AG10803 (cell line): ENCODE results near the gene NCBP2.
A peak's percentile ranks its signal among the peaks of the same experiment; 100 is the strongest.
"Not testable (repeated sequence)": the region's sequence is repeated elsewhere in the genome, so short reads cannot be mapped to it uniquely, and the experiment has no call there.

Experiments
- DNase-seq: peaks from one replicate; pipeline ENCODE4 v3.0.0; 2010; ENCODE audit warnings: low read depth
- H3K4me3 ChIP-seq: 2 replicates; pipeline ENCODE4 v1.5.1; 2011; ENCODE audit warnings: mild to moderate bottlenecking, low read length, control low read depth
- CTCF ChIP-seq: conservative IDR thresholded peaks from 2 replicates; pipeline ENCODE4 v1.5.1; 2011; ENCODE audit warnings: mild to moderate bottlenecking, low read length, control low read depth, inconsistent platforms

Gene NCBP2

DNA sequence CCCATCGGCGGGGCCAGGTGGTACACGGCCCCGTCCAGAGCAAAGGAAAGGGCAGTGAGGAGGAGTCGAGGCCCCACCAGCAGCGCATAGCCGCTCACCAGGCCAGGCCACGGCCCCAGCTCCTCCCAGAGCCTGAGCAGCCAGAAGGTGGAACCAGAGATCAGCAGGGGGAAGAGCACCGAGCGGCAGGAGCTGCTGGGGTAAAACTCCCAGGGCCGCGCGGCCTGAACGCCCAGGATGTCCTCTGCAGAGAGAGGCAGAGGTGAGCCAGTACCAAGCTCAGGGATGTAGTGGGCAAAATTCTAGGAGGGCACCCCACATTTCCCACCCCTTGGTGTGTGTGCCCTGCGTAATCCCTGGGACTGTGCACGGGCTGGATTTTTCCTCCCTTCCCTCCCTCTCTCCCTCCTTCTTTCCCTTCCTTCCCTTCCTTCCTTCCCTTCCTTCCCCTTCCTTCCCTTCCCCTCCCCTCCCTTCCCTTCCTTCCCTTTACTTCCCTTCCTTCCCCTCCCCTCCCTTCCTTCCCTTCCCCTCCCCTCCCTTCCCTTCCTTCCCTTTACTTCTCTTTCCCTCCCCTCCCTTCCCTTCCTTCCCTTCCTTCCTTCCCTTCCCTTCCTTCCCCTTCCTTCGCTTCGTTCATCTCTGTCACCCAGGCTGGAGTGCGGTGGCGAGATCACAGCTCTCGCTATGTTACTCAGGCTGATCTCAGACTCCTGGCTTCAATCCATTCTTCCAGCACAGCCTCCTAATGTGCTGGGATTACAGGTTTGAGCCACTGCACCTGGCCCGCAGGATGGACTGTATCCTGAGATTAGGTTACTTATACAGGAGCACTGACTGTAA lies 6.3 kb upstream of the NCBP2 start:
- peak; percentile 9 for DNase-seq
- peak; percentile 19 for TF ChIP-seq CTCF
- H3K4me3 ChIP-seq = no peak overlapping the region

- TF ChIP-seq CTCF = no peak
- no peak for DNase-seq
These were observed 5.6 kb upstream of the NCBP2 start for GRCh38 chr3:196947860-196948441.

GRCh38 chr3:196947136-196947859 lies 5.0 kb upstream of the NCBP2 start:
- no peak overlapping the region for H3K4me3 ChIP-seq
- TF ChIP-seq CTCF = peak; percentile 16; the same call in 1 of the 2 replicates
- DNase-seq = no peak

More at GRCh38 chr3:196947860-196948441, 5.6 kb upstream of the NCBP2 start:
- H3K4me3 ChIP-seq = no peak overlapping the region

DNA sequence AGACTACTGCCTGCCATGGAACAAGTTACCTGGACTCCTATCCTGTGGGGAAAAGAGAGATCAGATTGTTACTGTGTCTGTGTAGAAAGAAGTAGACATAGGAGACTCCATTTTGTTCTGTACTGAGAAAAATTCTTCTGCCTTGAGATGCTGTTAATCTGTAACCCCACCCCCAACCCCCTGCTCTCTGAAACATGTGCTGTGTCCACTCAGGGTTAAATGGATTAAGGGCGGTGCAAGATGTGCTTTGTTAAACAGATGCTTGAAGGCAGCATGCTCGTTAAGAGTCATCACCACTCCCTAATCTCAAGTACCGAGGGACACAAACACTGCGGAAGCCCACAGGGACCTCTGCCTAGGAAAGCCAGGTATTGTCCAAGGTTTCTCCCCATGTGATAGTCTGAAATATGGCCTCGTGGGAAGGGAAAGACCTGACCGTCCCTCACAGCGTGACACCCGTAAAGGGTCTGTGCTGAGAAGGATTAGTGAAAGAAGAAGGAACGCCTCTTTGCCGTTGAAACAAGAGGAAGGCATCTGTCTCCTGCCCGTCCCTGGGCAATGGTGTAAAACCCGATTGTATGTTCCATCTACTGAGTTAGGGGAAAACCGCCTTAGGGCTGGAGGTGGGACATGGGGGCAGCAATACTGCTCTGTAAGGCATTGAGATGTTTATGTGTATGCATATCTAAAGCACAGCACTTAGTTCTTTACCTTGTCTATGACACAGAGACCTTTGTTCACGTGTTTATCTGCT lies 1.9 kb upstream of the NCBP2 start:
- not testable (repeated sequence) for DNase-seq
- peak overlapping the region; percentile 81 for H3K4me3 ChIP-seq

- TF ChIP-seq CTCF = no peak
- peak overlapping the region; percentile 81 for H3K4me3 ChIP-seq
- DNase-seq = no peak
These were observed 568 bp upstream of the NCBP2 start for GRCh38 chr3:196942915-196943277.

DNA sequence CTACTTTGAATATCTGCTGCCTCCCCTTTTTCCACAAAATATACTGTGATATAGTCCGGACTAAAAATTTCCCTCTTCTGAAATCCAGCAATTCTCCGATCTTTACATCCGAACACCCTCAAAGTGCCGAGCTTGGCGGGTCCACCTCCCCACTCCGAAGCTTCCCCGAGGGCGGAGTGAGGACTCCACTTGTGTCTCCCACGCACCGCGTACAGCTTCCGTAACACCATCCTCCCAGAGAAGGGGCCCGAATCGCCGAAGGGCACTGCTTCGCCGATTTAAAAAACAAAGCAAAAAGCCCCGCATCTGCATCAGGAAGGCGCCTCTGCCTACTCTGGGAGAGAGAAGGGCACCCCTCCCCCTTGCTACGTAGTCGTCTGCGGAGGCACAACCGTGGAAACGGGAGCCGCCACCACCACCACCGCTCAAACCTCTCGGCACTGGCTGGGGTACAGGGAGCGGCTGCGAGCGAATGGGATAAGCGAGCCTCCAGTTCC lies 551 bp downstream of the NCBP2 start:
- H3K4me3 ChIP-seq = peak overlapping the region; percentile 81
- peak; percentile 42 for DNase-seq
- TF ChIP-seq CTCF = no peak

GRCh38 chr3:196938576-196938975 lies 3.8 kb downstream of the NCBP2 start:
- no peak overlapping the region for H3K4me3 ChIP-seq
- DNase-seq = no peak
- no peak for TF ChIP-seq CTCF
